RCC 7860 (cell line): ENCODE data around the gene PGK2.

Source experiments
- DNase-seq: peaks from one replicate; pipeline ENCODE4 v3.0.0-alpha.2; 2015; ENCODE audit warnings: low spot score
- FAIRE-seq: peaks from 2 replicates; lab custom pipeline; 2012; peaks lifted over from hg19 to GRCh38; lab: Jason Lieb, UNC

Gene PGK2

DNA sequence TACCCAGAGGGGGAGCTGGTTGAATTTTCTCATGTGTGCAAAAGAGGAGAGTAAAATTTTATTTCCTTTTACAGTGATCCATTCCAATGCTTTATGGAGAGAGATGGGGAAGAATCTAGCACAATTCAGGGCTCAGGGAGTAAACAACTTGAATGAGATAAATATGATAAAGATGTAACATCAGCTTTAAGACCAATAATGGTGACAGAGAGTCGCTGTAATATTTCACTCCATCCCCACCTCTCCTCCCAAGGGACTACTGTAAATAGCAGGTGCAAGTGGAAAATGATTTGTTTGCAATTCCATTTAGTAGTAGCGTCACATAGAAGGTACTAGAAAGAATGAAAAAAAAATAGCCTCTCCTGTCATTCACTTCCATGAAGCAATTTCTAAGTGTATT is 47.7 kb downstream of the PGK2 start:
- DNase-seq: no peak
- no peak for FAIRE-seq

DNA sequence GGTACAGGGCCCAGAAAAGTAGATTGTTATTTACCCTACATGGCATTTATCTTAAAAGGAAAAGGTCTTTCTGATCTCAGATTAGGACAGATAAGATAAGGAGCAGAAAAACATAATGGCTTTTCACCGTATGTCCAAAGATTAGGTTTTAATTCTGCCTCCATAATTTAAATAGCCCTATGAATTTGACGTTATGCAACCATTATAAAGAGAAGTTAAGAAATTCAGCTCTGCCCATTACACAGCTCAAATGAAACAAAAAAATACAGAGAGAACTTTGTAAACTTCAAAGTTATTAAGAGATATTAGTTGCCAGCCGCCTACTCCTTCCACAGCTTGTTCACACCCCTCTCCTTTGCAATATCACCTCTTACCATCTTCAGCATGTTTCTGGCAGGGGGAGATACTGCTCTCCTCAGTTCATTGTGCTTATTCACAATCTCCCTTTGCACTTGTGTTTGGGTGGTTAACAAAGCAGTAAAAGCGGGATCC is 51.0 kb downstream of the PGK2 start:
- no peak for FAIRE-seq
- DNase-seq: no peak
